Fibroblast of the conjunctiva (primary cell): Measurements from ENCODE around the gene NOS1.

Experiments
- DNase-seq: peaks from one replicate; pipeline ENCODE4 v3.0.0-alpha.2; 2010; ENCODE audit warnings: low read depth

Gene NOS1

GRCh38 chr12:117329756-117330155 is 31.7 kb downstream of the NOS1 start:
- DNase-seq: no peak

GRCh38 chr12:117328556-117329100 is 32.8 kb downstream of the NOS1 start:
- no peak for DNase-seq

- no peak for DNase-seq
Measured at GRCh38 chr12:117322428-117322827, 39.0 kb downstream of the NOS1 start.

- no peak for DNase-seq
Measured at GRCh38 chr12:117321572-117321971, 39.9 kb downstream of the NOS1 start.

GRCh38 chr12:117318591-117318990 is 42.8 kb downstream of the NOS1 start:
- no peak for DNase-seq

GRCh38 chr12:117316336-117316735 is 45.1 kb downstream of the NOS1 start:
- no peak for DNase-seq

GRCh38 chr12:117313926-117314325 is 47.5 kb downstream of the NOS1 start:
- DNase-seq: no peak

GRCh38 chr12:117312770-117313169 is 48.7 kb downstream of the NOS1 start:
- DNase-seq: no peak

- DNase-seq: no peak
Measured at GRCh38 chr12:117309276-117309925, 52.0 kb downstream of the NOS1 start.

- no peak for DNase-seq
Measured at GRCh38 chr12:117300174-117300573, 61.3 kb downstream of the NOS1 start.

GRCh38 chr12:117298648-117299225 is 62.7 kb downstream of the NOS1 start:
- DNase-seq: no peak

GRCh38 chr12:117298191-117298590 is 63.2 kb downstream of the NOS1 start:
- DNase-seq: no peak

- no peak for DNase-seq
Measured at GRCh38 chr12:117294189-117294603, 67.2 kb downstream of the NOS1 start.

GRCh38 chr12:117293510-117293909 is 67.9 kb downstream of the NOS1 start:
- no peak for DNase-seq

GRCh38 chr12:117292688-117293087 is 68.7 kb downstream of the NOS1 start:
- no peak for DNase-seq

GRCh38 chr12:117284140-117284539 is 77.3 kb downstream of the NOS1 start:
- DNase-seq: no peak

- no peak for DNase-seq
Measured at GRCh38 chr12:117282490-117282889, 78.9 kb downstream of the NOS1 start.

- DNase-seq: no peak
Measured at GRCh38 chr12:117280019-117280680, 81.3 kb downstream of the NOS1 start.

GRCh38 chr12:117279606-117280005 is 81.8 kb downstream of the NOS1 start:
- no peak for DNase-seq

GRCh38 chr12:117277875-117278274 is 83.6 kb downstream of the NOS1 start:
- no peak for DNase-seq

- DNase-seq: no peak
Measured at GRCh38 chr12:117273091-117273490, 88.3 kb downstream of the NOS1 start.

GRCh38 chr12:117272690-117273089 is 88.7 kb downstream of the NOS1 start:
- DNase-seq: no peak

- no peak for DNase-seq
Measured at GRCh38 chr12:117262749-117263148, 98.7 kb downstream of the NOS1 start.
